Neural cell (in vitro differentiated cells): Measurements from ENCODE around the gene ERCC6L. TPM values are rescaled to one million over a fixed set of nuclear protein-coding genes. Genes with fewer than 3 reads are reported as not detected.

Source experiments
- H2AFZ ChIP-seq: fragments of 200-600, 300-800 bp; sonication (generic), shearing (Covaris generic); 2 replicates; pipeline ENCODE4 v1.6.0; 2014; ENCODE audit warnings: low read depth, mild to moderate bottlenecking, antibody characterized with exemption, low read length, moderate library complexity
- H3F3A ChIP-seq: fragments of 200-600 bp; shearing (Covaris generic); 2 replicates; pipeline ENCODE4 v1.6.1; 2016; ENCODE audit warnings: mild to moderate bottlenecking, moderate library complexity, mixed read lengths, antibody characterized with exemption, low read length; ENCODE audit not compliant: insufficient read depth, poor library complexity, severe bottlenecking
- H3K27ac ChIP-seq: fragments of 200-600, 300-800 bp; sonication (generic), shearing (Covaris generic); 2 replicates; pipeline ENCODE4 v1.5.1; 2014; ENCODE audit warnings: mild to moderate bottlenecking, low read length, moderate library complexity
- H3K27me3 ChIP-seq: fragments of 300-800, 200-600 bp; sonication (generic), shearing (Covaris generic); 2 replicates; pipeline ENCODE4 v1.6.0; 2014; ENCODE audit warnings: mild to moderate bottlenecking, low read depth, low read length, moderate library complexity; ENCODE audit not compliant: insufficient read depth
- H3K36me3 ChIP-seq: fragments of 300-800, 200-600 bp; sonication (generic), shearing (Covaris generic); 2 replicates; pipeline ENCODE4 v1.5.1; 2014; ENCODE audit warnings: mild to moderate bottlenecking, antibody characterized with exemption, low read length, moderate library complexity; ENCODE audit not compliant: insufficient read depth
- H3K4me2 ChIP-seq: fragments of 300-800, 200-600 bp; sonication (generic), shearing (Covaris generic); 2 replicates; pipeline ENCODE4 v1.6.0; 2014; ENCODE audit warnings: mild to moderate bottlenecking, low read length
- H3K4me3 ChIP-seq: fragments of 300-800, 200-600 bp; sonication (generic), shearing (Covaris generic); 2 replicates; pipeline ENCODE4 v1.5.1; 2014; ENCODE audit warnings: mild to moderate bottlenecking, low read length, moderate library complexity
- H3K79me2 ChIP-seq: fragments of 200-600 bp; shearing (Covaris generic); replicated peaks from 2 replicates; pipeline ENCODE4 v1.6.0; 2014; ENCODE audit warnings: mild to moderate bottlenecking, low read length, moderate library complexity; ENCODE audit not compliant: insufficient read depth
- H3K9ac ChIP-seq: fragments of 300-800, 200-600 bp; sonication (generic), shearing (Covaris generic); 2 replicates; pipeline ENCODE4 v1.6.1; 2016; ENCODE audit warnings: mild to moderate bottlenecking, low read length, mixed read lengths
- H3K9me2 ChIP-seq: fragments of 200-600 bp; shearing (Covaris generic); 2 replicates; pipeline ENCODE4 v1.6.1; 2016; ENCODE audit warnings: mild to moderate bottlenecking, low read length, mixed read lengths; ENCODE audit not compliant: insufficient read depth
- H3K9me3 ChIP-seq: fragments of 200-600, 300-800 bp; sonication (generic), shearing (Covaris generic); 2 replicates; pipeline ENCODE4 v1.6.1; 2016; ENCODE audit warnings: mild to moderate bottlenecking, mixed run types, low read length, moderate library complexity, mixed read lengths
- H4K20me1 ChIP-seq: fragments of 200-600 bp; shearing (Covaris generic); 2 replicates; pipeline ENCODE4 v1.6.1; 2016; ENCODE audit warnings: mild to moderate bottlenecking, mixed run types; ENCODE audit not compliant: insufficient read depth
- EP300 ChIP-seq: fragments of 450-650 bp; conservative IDR thresholded peaks from 2 replicates; pipeline ENCODE4 v1.6.1; 2014; ENCODE audit warnings: antibody characterized with exemption, mild to moderate bottlenecking, moderate library complexity; ENCODE audit not compliant: poor library complexity, severe bottlenecking
- EZH2 ChIP-seq: fragments of 200-600, 300-800 bp; shearing (Covaris generic), sonication (generic); IDR thresholded peaks from 2 replicates; pipeline ENCODE4 v1.6.1; 2014; ENCODE audit warnings: antibody characterized with exemption, low read length, borderline replicate concordance, mild to moderate bottlenecking; ENCODE audit not compliant: insufficient read depth, poor library complexity, severe bottlenecking
- MXI1 ChIP-seq: fragments of 450-650 bp; conservative IDR thresholded peaks from 2 replicates; pipeline ENCODE4 v1.6.1; 2014; ENCODE audit warnings: antibody characterized with exemption, mild to moderate bottlenecking; ENCODE audit not compliant: poor library complexity, severe bottlenecking
- POLR2AphosphoS5 ChIP-seq: IDR thresholded peaks from 2 replicates; pipeline ENCODE4 v1.6.1; 2012
- RAD21 ChIP-seq: fragments of 450-650 bp; conservative IDR thresholded peaks from 2 replicates; pipeline ENCODE4 v1.6.1; 2014; ENCODE audit warnings: antibody characterized with exemption, mild to moderate bottlenecking, moderate library complexity
- SMC3 ChIP-seq: fragments of 450-650 bp; conservative IDR thresholded peaks from 2 replicates; pipeline ENCODE4 v1.6.1; 2014; ENCODE audit warnings: antibody characterized with exemption, mild to moderate bottlenecking, moderate library complexity; ENCODE audit not compliant: poor library complexity
- TAF1 ChIP-seq: IDR thresholded peaks from 2 replicates; pipeline ENCODE4 v1.6.1; 2012; ENCODE audit warnings: low read depth
- polyA plus RNA-seq: library from polyadenylated mRNA; depleted of rRNA; stranded (reverse); fragments of >200 nt; gene quantifications from 2 replicates; pipeline ENCODE4 v1.2.3, GENCODE V29; 2014
- TF ChIP-seq, protein P1 (sequence below): fragments of 450-650 bp; IDR thresholded peaks from 2 replicates; pipeline ENCODE4 v1.5.1; 2014; ENCODE audit warnings: antibody characterized with exemption, mild to moderate bottlenecking, moderate library complexity; ENCODE audit not compliant: poor library complexity, severe bottlenecking
- TF ChIP-seq, protein P2 (sequence below): IDR thresholded peaks from 2 replicates; pipeline ENCODE4 v1.6.1; 2012; ENCODE audit warnings: borderline replicate concordance

Gene ERCC6L
- polyA plus RNA-seq, 1 donor from 2014 or later: 0.28 TPM

DNA sequence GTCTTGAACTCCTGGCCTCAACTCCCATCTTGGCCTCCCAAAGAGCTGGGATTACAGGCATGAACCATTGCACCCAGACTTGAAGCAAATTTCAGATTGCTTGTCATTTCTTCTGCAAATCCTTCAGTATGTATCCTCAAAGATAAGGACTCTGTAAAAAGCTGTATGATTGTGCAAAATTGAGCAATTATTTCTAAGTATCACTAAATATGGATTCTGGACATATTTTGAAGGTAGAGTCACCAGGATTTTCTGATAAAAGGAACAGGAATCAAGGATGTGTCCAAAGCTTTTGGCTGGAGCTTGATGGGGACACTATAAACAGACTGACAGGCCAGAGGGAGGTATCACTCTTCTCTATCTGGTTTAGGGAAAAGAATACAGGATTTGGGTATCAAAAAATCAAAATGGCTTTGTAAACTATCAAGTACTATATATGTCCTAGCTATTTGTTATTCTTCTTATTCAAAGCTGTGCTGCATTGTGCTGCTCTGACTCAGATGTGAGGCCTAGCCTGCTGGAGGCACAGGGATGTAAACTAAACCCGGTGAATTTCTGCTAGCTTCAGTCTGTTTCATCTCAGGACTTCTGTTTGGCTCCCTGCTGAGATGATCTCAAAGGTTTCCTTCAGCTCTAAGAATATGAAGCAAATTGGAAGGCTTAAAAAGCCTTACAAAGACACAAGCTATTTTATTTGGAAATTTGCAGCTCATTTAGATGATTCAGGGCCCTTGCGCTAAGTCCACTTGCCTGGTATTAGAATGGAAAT is 30.0 kb upstream of the ERCC6L start:
- no peak overlapping the region for H3K4me2 ChIP-seq

DNA sequence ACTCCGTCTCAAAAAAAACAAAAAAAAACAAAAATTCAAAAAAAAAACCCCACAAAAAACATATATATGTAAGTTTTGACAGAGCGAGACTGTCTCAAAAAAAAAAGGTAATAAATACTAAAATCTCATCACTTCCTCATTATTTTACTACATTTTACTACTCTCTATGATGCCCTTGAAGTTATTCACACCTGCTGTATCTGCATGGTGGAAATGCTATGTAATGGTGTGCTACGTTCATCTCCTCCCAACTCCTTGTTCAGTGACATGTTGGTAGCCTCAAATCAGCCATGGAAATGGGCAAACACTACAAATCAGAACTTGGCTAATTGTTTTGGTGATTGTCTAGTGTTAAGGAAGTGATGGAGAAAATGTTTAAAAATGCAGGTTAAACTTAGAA is 26.4 kb upstream of the ERCC6L start:
- Histone ChIP-seq H3K9me2 (no peaks in the 10 kb centered on the region), H3K79me2 (no peaks in the 10 kb centered on the region), H3K9me3 (no peaks in the 10 kb centered on the region), H3K27ac (no peak overlapping the region), H3K9ac (no peak overlapping the region), H3F3A (no peaks in the 10 kb centered on the region), H4K20me1 (no peaks in the 10 kb centered on the region), H2AFZ (no peak overlapping the region), H3K36me3 (no peaks in the 10 kb centered on the region), H3K4me3 (no peak overlapping the region), H3K4me2 (no peak overlapping the region), H3K27me3 (no peaks in the 10 kb centered on the region)
- TF ChIP-seq EZH2: no peak
- TF ChIP-seq, protein P1, sequence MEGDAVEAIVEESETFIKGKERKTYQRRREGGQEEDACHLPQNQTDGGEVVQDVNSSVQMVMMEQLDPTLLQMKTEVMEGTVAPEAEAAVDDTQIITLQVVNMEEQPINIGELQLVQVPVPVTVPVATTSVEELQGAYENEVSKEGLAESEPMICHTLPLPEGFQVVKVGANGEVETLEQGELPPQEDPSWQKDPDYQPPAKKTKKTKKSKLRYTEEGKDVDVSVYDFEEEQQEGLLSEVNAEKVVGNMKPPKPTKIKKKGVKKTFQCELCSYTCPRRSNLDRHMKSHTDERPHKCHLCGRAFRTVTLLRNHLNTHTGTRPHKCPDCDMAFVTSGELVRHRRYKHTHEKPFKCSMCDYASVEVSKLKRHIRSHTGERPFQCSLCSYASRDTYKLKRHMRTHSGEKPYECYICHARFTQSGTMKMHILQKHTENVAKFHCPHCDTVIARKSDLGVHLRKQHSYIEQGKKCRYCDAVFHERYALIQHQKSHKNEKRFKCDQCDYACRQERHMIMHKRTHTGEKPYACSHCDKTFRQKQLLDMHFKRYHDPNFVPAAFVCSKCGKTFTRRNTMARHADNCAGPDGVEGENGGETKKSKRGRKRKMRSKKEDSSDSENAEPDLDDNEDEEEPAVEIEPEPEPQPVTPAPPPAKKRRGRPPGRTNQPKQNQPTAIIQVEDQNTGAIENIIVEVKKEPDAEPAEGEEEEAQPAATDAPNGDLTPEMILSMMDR: no peak
- no peak for TF ChIP-seq MXI1
- TF ChIP-seq, protein P2, sequence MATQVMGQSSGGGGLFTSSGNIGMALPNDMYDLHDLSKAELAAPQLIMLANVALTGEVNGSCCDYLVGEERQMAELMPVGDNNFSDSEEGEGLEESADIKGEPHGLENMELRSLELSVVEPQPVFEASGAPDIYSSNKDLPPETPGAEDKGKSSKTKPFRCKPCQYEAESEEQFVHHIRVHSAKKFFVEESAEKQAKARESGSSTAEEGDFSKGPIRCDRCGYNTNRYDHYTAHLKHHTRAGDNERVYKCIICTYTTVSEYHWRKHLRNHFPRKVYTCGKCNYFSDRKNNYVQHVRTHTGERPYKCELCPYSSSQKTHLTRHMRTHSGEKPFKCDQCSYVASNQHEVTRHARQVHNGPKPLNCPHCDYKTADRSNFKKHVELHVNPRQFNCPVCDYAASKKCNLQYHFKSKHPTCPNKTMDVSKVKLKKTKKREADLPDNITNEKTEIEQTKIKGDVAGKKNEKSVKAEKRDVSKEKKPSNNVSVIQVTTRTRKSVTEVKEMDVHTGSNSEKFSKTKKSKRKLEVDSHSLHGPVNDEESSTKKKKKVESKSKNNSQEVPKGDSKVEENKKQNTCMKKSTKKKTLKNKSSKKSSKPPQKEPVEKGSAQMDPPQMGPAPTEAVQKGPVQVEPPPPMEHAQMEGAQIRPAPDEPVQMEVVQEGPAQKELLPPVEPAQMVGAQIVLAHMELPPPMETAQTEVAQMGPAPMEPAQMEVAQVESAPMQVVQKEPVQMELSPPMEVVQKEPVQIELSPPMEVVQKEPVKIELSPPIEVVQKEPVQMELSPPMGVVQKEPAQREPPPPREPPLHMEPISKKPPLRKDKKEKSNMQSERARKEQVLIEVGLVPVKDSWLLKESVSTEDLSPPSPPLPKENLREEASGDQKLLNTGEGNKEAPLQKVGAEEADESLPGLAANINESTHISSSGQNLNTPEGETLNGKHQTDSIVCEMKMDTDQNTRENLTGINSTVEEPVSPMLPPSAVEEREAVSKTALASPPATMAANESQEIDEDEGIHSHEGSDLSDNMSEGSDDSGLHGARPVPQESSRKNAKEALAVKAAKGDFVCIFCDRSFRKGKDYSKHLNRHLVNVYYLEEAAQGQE: no peak
- TF ChIP-seq EP300: no peak
- no peak for TF ChIP-seq RAD21
- TF ChIP-seq TAF1: no peak
- TF ChIP-seq POLR2AphosphoS5: no peak

More for the DNA sequence above, 30.0 kb upstream of the ERCC6L start:
- Histone ChIP-seq H3K36me3 (no peaks in the 10 kb centered on the region), H3K4me3 (no peak overlapping the region), H4K20me1 (no peaks in the 10 kb centered on the region), H3K9ac (no peak overlapping the region), H3K27me3 (no peaks in the 10 kb centered on the region), H3K79me2 (no peaks in the 10 kb centered on the region), H2AFZ (no peak overlapping the region), H3K9me3 (no peaks in the 10 kb centered on the region), H3K27ac (no peak overlapping the region), H3K9me2 (no peaks in the 10 kb centered on the region), H3F3A (no peaks in the 10 kb centered on the region)
- TF ChIP-seq MXI1 (no peak), EZH2 (no peak), SMC3 (no peak), POLR2AphosphoS5 (no peak), EP300 (no peak), TAF1 (no peak), RAD21 (no peak)
- TF ChIP-seq, protein P1: no peak
- TF ChIP-seq, protein P2: no peak
